Activated naive CD8-positive, alpha-beta T cell treated with anti-CD3 and anti-CD28 coated beads, Interleukin-2, amount 10 ng/mL, durations not matched to agents 7 days and 5 days (primary cell): ENCODE measurements around the gene TUBB3. TPM values are rescaled to one million over a fixed set of nuclear protein-coding genes. Genes with fewer than 3 reads are reported as not detected.
"Not testable (repeated sequence)": the region's sequence is repeated elsewhere in the genome, so short reads cannot be mapped to it uniquely, and the experiment has no call there.

Source experiments
- ATAC-seq: fragments of 150-1000 bp; cut with Tn5 transposase; one replicate; pipeline ENCODE4 v1.10.0; 2021; ENCODE audit warnings: low read depth, moderate library complexity
- POLR2A ChIA-PET: fragments of 350-600 bp; sonication (Branson Sonifier 250); formaldehyde crosslinking; loops from one replicate; lab custom pipeline; 2021; ENCODE audit warnings: antibody characterized with exemption; lab: Charles Lee
- DNase-seq: peaks from one replicate; pipeline ENCODE4 v3.0.0; 2021
- H3K27ac Mint-ChIP-seq: one replicate; pipeline ENCODE4 v1.8.0; 2022; ENCODE audit warnings: mild to moderate bottlenecking, mixed read lengths
- H3K27me3 Mint-ChIP-seq: one replicate; pipeline ENCODE4 v1.8.0; 2022; ENCODE audit warnings: mild to moderate bottlenecking, moderate library complexity, mixed read lengths
- H3K36me3 Mint-ChIP-seq: one replicate; pipeline ENCODE4 v1.8.0; 2021; ENCODE audit warnings: mild to moderate bottlenecking, mixed read lengths
- H3K4me1 Mint-ChIP-seq: one replicate; pipeline ENCODE4 v1.8.0; 2021; ENCODE audit warnings: mixed read lengths
- H3K4me3 Mint-ChIP-seq: one replicate; pipeline ENCODE4 v1.8.0; 2022; ENCODE audit warnings: mild to moderate bottlenecking, moderate library complexity, mixed read lengths
- H3K9me3 Mint-ChIP-seq: one replicate; pipeline ENCODE4 v1.8.0; 2021; ENCODE audit warnings: mixed read lengths
- total RNA-seq, 2 experiments: library from RNA; stranded (reverse); gene quantifications; one replicate each; pipeline ENCODE4 v1.2.3, GENCODE V29; 2021

TUBB3 gene
- total RNA-seq, 2 experiments from 2014 or later: 0.31 to 0.86 TPM

DNA sequence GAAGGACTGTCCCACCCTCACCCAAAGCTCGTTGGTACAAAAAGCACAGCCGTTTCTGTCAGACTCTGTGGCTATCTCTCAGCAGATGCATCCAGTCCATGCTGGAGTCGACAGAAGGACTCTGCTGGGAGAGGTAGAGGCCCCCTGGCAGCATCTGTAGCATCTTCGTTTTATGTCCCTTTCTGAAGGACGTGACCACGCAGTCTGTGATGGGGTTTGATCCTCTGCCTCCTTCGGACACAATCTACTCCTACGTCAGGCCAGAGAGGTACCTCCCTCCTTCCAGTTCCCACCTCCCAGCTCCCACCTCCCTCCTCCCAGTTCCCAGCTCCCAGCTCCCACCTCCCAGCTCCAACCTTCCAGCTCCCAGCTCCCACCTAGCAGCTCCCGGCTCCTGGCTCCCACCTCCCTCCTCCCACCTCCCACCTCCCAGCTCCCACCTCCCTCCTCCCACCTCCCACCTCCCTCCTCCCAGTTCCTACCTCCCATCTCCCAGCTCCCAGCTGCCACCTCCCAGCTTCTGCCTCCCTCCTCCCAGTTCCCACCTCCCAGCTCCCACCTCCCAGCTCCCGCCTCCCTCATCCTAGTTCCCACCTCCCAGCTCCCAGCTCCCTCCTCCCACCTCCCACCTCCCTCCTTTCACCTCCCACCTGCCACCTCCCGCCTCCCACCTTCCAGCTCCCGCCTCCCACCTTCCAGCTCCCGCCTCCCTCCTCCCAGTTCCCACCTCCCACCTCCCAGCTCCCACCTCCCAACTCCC is 15.9 kb upstream of the TUBB3 start:
- ATAC-seq: no peak
- DNase-seq: no peak
- no peaks in the 10 kb centered on the region for H3K9me3 Mint-ChIP-seq

DNA sequence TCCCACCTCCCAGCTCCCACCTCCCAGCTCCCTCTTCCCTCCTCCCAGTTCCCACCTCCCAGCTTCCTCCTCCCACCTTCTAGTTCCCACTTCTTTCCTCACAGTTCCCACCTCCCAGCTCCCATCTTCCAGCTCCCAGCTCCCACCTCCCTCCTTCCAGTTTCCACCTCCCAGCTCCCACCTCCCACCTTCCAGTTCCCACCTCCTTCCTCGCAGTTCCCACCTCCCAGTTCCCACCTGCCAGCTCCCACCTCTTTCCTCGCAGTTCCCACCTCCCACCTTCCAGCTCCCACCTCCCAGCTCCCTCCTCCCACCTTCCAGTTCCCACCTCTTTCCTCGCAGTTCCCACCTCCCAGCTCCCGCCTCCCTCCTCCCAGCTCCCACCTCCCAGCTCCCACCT is 14.9 kb upstream of the TUBB3 start:
- no peak overlapping the region for H3K27ac Mint-ChIP-seq
- H3K36me3 Mint-ChIP-seq: peaks cover 26% of the 10 kb centered on the region
- no peak for ATAC-seq
- H3K4me1 Mint-ChIP-seq: peaks cover 4% of the 10 kb centered on the region
- POLR2A ChIA-PET: interaction anchor here (1.1 to 1.5 kb wide), 2 partner anchors 35 to 45 kb away, joined by 3 to 6 read pairs; partner anchors contain the start of gene TCF25
- no peaks in the 10 kb centered on the region for H3K27me3 Mint-ChIP-seq
- H3K4me3 Mint-ChIP-seq: no peak overlapping the region
- no peaks in the 10 kb centered on the region for H3K9me3 Mint-ChIP-seq
- DNase-seq: no peak

More for the DNA sequence above, 15.9 kb upstream of the TUBB3 start:
- POLR2A ChIA-PET: no interaction called here
- H3K27ac Mint-ChIP-seq: no peak overlapping the region
- peaks cover 2% of the 10 kb centered on the region for H3K4me1 Mint-ChIP-seq
- H3K4me3 Mint-ChIP-seq: no peak overlapping the region
- H3K36me3 Mint-ChIP-seq: peaks cover 26% of the 10 kb centered on the region
- no peaks in the 10 kb centered on the region for H3K27me3 Mint-ChIP-seq

DNA sequence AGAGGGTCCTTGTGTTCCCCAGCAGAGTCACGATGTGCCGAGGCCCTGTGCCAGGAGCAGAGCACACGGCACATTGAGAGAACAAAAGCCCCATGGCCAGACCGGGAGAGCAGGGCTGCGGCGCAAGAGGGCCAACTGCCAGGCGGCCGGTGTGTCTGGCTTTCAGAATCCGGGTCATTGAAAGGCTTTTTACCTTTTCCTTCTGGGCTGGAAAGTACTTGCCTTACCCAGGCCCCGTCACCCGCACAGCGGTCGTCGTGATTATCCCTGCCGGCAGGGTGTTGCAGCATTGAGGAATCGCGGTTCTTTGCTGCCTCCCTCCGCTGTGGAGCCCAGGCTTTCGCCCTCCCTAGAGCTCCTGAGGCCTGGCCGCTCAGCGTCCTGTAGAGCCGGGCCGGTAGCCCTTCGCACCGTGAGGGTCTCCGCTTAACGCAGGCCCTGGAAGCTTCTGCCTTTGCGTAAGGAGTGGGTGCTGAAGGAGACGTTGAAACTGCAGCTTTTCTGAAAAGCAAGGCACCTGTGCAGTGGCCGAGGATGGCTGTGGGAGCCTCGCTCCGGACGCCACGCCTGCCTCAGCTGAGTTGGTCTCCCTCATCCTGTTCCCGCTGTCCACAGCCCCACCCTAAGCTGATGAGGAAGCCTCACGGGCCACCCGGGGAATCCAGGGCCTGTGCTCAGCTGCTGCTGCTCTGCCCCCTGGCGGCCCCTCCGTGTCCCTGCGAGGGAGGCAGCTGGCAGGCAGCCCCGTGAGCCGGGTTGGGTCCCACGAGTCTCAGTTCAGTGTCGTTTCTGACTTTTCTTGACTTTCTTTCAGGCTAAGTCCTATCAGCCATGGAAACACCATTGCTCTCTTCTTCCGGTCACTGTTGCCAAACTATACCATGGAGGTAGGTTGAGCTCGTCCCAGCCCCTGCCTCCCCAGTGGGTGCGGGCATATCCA is 13.1 kb upstream of the TUBB3 start:
- POLR2A ChIA-PET: no interaction called here
- peaks cover 5% of the 10 kb centered on the region for H3K4me1 Mint-ChIP-seq
- peak; percentile 78 for DNase-seq
- no peak overlapping the region for H3K4me3 Mint-ChIP-seq
- H3K36me3 Mint-ChIP-seq: peaks cover 30% of the 10 kb centered on the region
- H3K27ac Mint-ChIP-seq: no peak overlapping the region
- peak; percentile 82 for ATAC-seq
- no peaks in the 10 kb centered on the region for H3K27me3 Mint-ChIP-seq
- H3K9me3 Mint-ChIP-seq: no peaks in the 10 kb centered on the region

DNA sequence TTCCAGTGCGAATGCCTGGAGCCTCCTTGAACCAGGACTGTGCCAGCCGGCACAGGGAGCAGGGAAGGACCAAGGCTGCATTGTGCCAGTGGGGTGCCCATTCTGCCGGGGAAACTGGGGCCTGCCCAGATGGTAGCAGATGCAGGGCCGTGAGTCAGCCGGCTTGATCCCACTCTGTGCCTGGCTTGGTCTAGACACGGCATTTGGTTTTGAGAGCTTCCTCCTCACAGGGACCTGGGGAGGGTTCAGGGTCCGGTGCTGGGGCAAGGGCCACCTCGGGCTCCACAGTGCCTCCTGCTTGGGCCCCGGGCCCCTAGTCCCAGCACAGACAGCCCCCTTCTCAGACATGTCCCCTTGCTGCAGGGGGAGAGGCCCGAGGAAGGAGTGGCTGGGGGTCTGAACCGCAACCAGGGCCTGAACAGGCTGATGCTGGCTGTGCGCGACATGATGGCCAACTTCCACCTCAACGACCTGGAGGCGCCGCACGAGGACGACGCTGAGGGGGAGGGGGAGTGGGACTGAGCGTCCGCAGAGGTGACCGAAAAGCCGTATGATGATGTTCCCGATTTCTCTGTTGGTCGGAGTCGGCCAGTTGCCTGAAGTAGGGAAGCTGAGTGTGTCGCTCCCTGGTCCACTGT is 12.3 kb upstream of the TUBB3 start:
- POLR2A ChIA-PET: interaction anchor here (1.4 kb wide), 1 partner anchor 13 kb away, joined by 3 read pairs; no protein-coding TSS in a partner anchor
- Mint-ChIP-seq H3K27me3 (no peaks in the 10 kb centered on the region), H3K36me3 (peaks cover 28% of the 10 kb centered on the region), H3K9me3 (no peaks in the 10 kb centered on the region), H3K27ac (no peak overlapping the region), H3K4me3 (no peak overlapping the region), H3K4me1 (peaks cover 5% of the 10 kb centered on the region)
- DNase-seq (no peak), ATAC-seq (peak; percentile 13)

DNA sequence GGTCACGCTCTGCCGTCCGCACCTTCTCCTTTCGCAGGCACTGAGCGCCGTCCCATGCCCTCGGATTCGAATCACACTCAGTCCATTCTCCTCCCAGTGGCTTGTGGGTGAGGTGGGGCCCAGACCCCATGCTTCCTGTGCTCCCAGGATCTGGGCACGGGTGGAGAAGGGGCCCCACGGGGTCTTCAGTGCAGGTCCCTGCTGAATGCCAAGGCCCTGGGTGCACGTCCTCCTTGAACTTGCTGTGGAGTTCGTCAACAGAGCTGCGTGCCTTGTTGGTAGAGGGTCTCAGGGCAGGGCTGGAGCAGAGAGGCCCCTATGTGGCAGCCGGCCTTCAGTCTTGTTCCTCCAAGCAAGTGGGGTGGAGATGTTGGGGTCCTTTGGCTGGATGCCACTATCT is 11.8 kb upstream of the TUBB3 start:
- peaks cover 5% of the 10 kb centered on the region for H3K4me1 Mint-ChIP-seq
- peaks cover 24% of the 10 kb centered on the region for H3K36me3 Mint-ChIP-seq
- H3K9me3 Mint-ChIP-seq: no peaks in the 10 kb centered on the region
- ATAC-seq: no peak
- no peak overlapping the region for H3K4me3 Mint-ChIP-seq
- H3K27me3 Mint-ChIP-seq: peaks cover 4% of the 10 kb centered on the region
- POLR2A ChIA-PET: interaction anchor here (1.4 kb wide), 1 partner anchor 13 kb away, joined by 3 read pairs; no protein-coding TSS in a partner anchor
- H3K27ac Mint-ChIP-seq: no peak overlapping the region
- DNase-seq: no peak

DNA sequence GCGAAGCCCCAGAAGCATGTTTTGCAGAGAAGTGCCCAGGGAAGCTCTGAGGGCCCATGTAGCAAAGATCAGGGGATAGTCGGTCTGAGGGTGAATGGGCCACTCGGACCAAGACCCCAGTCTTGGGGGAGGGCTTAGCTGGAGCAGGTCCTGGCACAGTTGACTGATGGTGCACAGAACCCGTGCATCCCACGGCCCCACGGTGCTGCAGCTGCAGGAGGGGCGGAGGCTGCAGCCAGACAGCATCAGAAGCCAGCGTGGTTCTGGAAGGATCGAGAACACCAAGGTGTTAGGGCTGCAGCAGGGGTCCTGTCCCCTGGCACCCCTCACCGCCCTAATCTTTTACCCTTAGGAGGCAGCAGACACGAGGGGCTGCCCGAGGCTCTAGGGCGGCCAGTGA is 11.0 kb upstream of the TUBB3 start:
- peaks cover 6% of the 10 kb centered on the region for H3K4me1 Mint-ChIP-seq
- H3K4me3 Mint-ChIP-seq: no peak overlapping the region
- POLR2A ChIA-PET: interaction anchor here (1.4 kb wide), 1 partner anchor 12 kb away, joined by 3 read pairs; no protein-coding TSS in a partner anchor
- H3K9me3 Mint-ChIP-seq: no peaks in the 10 kb centered on the region
- DNase-seq: no peak
- no peak for ATAC-seq
- H3K36me3 Mint-ChIP-seq: peaks cover 16% of the 10 kb centered on the region
- no peak overlapping the region for H3K27ac Mint-ChIP-seq
- H3K27me3 Mint-ChIP-seq: peaks cover 7% of the 10 kb centered on the region

DNA sequence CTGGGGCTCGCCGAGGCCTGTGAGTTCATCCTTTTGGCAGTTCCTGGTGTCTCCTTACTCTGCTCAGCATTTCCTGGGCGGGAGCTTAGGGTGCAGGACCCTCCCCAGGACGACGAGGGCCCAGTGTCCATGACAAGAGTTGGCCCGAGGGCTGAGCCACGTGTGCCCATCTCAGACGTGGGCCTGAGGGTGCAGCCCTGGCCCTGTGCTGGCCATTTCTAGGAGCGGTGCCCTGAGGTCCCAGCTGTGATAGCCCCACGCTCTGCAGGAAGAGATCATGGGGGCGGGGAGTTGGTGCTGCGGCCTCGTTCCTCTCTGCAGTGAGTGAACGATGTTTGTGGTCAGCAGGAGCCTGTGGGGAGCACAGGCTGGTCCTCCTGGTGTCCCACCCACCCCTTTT is 10.5 kb upstream of the TUBB3 start:
- H3K4me1 Mint-ChIP-seq: peaks cover 10% of the 10 kb centered on the region
- H3K27me3 Mint-ChIP-seq: peaks cover 7% of the 10 kb centered on the region
- H3K27ac Mint-ChIP-seq: no peak overlapping the region
- H3K36me3 Mint-ChIP-seq: peaks cover 16% of the 10 kb centered on the region
- DNase-seq: no peak
- no peak overlapping the region for H3K4me3 Mint-ChIP-seq
- ATAC-seq: no peak
- no peaks in the 10 kb centered on the region for H3K9me3 Mint-ChIP-seq
- POLR2A ChIA-PET: interaction anchor here (1.4 kb wide), 1 partner anchor 12 kb away, joined by 3 read pairs; no protein-coding TSS in a partner anchor

DNA sequence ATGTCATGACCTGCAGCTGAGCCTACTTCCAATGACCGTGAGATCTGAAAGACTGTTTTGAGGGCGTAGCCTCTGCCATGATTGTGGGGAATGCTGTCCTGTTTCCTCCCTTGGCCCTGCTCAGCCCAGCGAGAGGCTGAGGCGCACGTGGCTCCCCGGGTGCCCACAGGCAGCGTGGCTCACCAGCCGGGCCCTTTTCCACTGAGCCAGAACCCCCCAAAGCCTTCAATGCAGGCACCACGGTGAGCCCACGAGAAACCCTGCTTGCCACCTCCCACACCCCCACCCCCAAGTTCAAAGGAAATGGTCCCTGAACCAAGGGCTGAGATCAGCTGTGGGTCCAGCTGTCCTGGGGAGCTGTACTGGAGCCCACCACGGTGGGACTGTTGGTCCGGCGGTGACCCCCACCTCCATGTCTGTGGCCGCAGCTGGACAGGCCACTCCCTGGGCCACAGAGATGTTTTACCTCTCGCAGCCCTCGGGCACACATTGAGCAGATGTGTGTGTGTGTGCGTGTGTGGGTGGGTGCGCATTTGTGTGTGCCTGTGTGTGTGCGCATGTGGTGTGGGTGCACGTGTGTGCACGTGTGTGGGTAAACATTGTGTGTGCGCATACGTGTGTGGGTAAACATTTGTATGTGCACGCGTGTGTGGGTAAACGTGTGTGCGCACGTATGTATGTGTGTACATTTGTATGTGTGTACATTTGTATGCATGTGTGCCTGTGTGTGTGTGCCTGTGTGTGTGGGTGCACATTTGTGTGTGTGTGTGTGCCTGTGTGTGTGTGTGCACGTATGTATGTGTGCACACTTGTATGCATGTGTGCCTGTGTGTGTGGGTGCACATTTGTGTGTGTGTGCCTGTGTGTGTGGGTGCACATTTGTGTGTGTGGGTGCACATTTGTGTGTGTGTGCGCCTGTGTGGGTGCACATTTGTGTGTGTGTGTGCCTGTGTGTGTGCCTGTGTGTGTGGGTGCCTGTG is 9.4 kb upstream of the TUBB3 start:
- ATAC-seq: no peak
- POLR2A ChIA-PET: no interaction called here

DNA sequence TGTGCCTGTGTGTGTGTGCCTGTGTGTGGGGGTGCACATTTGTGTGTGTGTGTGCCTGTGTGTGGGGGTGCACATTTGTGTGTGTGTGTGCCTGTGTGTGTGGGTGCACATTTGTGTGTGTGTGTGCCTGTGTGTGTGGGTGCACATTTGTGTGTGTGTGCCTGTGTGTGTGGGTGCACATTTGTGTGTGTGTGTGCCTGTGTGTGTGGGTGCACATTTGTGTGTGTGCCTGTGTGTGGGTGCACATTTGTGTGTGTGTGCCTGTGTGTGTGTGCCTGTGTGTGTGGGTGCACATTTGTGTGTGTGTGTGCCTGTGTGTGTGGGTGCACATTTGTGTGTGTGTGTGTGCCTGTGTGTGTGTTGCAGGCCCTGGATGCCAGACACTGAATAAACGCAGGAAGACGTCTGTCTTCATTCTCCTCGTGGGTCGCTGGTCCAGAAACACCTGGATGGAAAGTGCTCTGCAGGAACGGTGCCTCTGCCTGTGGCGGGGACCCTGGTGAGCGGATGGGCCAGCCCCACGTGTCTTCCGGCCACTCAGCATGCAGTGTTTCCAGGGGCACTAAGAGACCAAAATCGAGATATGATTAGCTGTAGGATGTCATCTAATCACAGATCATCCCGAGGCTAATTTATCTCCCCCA is 8.4 kb upstream of the TUBB3 start:
- ATAC-seq, H3K4me3 Mint-ChIP-seq, DNase-seq, H3K27ac Mint-ChIP-seq, H3K9me3 Mint-ChIP-seq, POLR2A ChIA-PET, H3K36me3 Mint-ChIP-seq: not testable (repeated sequence)
- Mint-ChIP-seq H3K27me3 (peaks cover 14% of the 10 kb centered on the region), H3K4me1 (peaks cover 16% of the 10 kb centered on the region)

More for the DNA sequence above, 9.4 kb upstream of the TUBB3 start:
- Mint-ChIP-seq H3K9me3 (no peaks in the 10 kb centered on the region), H3K4me1 (peaks cover 14% of the 10 kb centered on the region), H3K27ac (no peak overlapping the region), H3K36me3 (peaks cover 12% of the 10 kb centered on the region), H3K4me3 (no peak overlapping the region), H3K27me3 (peaks cover 8% of the 10 kb centered on the region)
- DNase-seq: no peak

DNA sequence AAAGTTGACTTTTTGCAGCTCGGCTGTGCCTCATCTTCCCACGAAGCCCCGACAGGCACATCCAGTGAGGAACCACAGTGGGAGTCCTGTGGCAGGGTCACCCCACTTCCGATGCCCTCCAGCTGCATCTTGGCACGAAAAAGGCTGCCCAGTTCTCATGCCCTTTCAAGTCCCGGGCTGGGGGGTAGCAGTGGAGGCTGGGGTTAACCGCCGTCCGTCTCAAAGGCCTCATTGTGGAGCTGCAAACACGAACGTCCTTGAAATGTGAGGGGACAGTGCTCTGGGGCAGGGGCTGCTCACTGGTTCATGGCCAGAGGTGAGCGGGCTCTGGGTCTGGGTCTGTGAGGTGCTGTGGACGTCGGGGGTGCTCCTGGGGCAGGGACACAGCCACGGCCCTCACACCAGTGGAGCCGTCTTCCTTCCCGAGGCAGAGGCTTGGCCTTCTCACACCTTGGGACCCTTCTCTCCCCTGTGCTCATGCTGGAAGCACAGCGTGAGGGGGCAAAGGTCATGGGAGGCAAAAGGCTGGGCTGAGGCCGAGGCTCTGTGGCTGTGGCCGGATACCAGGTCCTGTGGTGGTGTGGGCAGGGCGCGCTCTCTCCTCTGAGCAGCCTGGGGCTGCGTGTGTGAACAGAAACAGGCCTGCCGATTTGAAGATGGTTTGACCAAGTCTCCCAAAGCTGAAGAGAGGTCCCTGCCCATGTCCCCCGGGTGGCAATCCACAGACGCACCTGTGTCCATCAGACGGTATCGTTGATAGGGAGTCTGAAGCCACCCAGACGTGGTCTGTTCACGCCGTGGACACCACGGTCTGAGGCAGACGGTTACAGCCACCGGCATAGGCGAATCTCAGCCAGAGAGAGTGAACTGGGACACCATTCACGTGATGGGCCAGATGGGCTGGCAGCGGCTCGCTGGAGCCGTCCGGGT is 7.6 kb upstream of the TUBB3 start:
- Mint-ChIP-seq H3K27ac (no peak overlapping the region), H3K4me1 (peaks cover 18% of the 10 kb centered on the region), H3K4me3 (no peak overlapping the region), H3K9me3 (no peaks in the 10 kb centered on the region), H3K27me3 (peaks cover 22% of the 10 kb centered on the region), H3K36me3 (peaks cover 8% of the 10 kb centered on the region)
- no peak for ATAC-seq
- POLR2A ChIA-PET: interaction anchor here (0.6 kb wide), 1 partner anchor 42 kb away, joined by 4 read pairs; the partner anchor contains the start of gene TCF25
- DNase-seq: no peak
